ENCODE measurements around the gene TRPM3.

TRPM3 gene

DNA sequence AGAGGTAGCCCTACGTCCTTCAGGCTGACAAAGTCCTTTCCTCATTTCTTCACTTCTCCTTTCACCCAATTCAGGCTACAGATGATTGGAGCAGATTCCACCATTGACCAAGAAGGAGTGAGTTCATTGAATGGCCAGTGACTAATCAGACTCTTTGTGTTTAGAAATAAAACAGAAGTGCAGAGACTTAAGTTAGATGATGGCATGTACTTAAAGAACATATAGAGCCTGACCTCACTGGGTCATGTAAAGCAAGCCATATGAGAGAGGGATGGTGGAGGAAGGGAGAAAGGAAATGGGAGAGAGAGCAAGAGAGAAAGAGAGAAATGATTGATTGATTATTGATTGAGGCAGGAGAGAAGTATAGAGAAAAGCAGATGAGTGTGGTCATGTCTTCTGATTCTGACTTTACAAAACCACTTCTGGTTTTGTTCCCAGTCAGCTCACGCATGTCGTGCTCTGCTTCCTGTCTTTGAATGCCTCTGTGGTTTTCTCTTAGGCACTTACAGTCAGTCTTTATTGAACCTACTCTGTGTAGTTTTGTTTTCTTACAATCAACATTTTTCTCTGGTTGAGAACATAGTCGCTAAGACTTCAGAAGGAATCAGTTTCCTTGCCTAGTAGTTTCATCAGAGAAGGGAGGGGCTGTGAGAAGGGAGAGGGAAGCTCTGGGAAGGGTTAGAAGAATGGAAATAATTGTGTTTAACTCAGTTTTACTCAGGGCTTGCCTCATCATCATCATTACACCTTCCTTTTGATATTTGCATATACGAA lies 557.8 kb downstream of the TRPM3 start:
- Histone ChIP-seq H3K4me3 (no peak overlapping the region), H3K36me3 (no peaks in the 10 kb centered on the region), H3K4me2 (peak overlapping the region; percentile 66), H3K9me3 (no peaks in the 10 kb centered on the region), H3K27me3 (no peaks in the 10 kb centered on the region), H3K4me1 (peaks cover 29% of the 10 kb centered on the region), H3K27ac (no peak overlapping the region), H3K9ac (no peak overlapping the region), H4K20me1 (no peaks in the 10 kb centered on the region)
- no peak for TF ChIP-seq Cebpa-rat (IDR thresholded peaks at IDR 0.05)

DNA sequence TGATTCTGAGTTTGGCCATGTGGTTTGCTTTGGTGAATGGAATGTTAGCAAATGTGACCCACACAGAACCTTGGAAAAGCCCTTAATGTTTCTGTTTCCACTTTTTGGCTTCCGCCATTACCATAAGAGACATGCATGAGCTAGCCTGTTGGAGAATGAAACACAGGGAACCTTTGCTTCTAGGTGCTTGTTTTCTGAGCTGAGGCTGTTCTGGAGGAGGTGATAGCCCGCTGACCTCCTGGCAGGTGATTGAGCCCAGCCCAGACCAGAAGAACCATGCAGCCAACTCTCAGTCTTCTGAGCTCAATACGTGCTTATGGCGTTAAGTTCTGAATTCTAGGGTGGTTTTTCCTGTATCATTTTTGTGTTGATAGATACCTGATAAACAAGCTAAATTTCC lies 558.4 kb downstream of the TRPM3 start:
- no peaks in the 10 kb centered on the region for H3K36me3 ChIP-seq
- no peaks in the 10 kb centered on the region for H3K9me3 ChIP-seq
- peaks cover 29% of the 10 kb centered on the region for H3K4me1 ChIP-seq
- no peak overlapping the region for H3K9ac ChIP-seq
- no peaks in the 10 kb centered on the region for H4K20me1 ChIP-seq
- no peak for TF ChIP-seq Cebpa-rat (IDR thresholded peaks at IDR 0.05)
- no peaks in the 10 kb centered on the region for H3K27me3 ChIP-seq
- no peak overlapping the region for H3K27ac ChIP-seq
- H3K4me3 ChIP-seq, result no peak overlapping the region
- peak overlapping the region; percentile 66 for H3K4me2 ChIP-seq

DNA sequence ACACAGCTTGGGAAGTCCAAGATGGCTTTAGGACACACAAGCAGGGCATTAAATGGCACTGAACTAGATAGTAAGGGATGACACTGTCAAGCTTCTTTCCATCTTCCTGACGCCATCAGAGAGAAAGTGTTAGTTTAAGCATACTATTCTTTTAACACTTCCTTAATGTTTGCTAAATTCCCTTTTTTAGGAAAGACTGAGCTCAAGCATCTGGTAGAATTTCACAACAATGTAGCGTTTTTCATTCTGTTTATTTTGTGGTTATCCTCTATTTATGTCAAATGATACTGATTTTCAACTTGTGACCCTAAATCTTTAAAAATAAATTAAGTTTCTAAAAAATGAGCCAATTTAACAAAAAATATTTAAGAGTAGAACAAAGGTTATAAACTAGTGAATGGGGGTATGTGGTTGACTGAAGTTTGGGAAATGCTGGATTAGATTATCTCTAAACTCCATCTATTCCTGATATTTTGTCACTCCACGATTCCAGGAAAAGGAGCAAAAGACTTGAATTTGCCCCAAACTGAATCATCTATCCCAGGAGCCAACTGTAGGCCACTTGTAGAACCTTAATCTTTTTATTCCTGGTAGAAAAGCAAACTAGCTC lies 559.5 kb downstream of the TRPM3 start:
- Histone ChIP-seq H4K20me1 (no peaks in the 10 kb centered on the region), H3K4me1 (peaks cover 29% of the 10 kb centered on the region), H3K9ac (no peak overlapping the region), H3K9me3 (no peaks in the 10 kb centered on the region), H3K27ac (no peak overlapping the region), H3K4me3 (no peak overlapping the region), H3K4me2 (no peak overlapping the region), H3K36me3 (no peaks in the 10 kb centered on the region), H3K27me3 (no peaks in the 10 kb centered on the region)
- TF ChIP-seq Cebpa-rat (IDR thresholded peaks at IDR 0.05), result no peak

DNA sequence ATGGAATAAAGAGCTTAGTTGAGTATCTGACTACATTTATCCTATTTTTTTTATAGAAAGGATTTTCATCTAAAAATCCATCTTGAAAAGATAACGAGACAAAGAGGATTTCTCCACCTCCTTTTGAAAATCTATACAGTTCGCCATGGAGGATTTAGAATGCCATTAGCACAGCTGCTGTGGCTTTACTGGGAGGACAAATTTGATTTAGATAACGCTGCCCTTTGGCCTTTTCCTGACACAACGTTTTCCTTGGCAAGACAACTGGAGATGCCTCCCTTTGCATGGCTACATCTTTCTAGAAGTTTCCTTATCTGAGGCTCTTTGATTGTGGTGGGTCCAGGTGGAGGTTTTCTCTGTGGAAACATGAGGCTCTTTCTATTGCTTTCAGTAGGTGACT lies 560.3 kb downstream of the TRPM3 start:
- Histone ChIP-seq H3K27ac (no peak overlapping the region), H3K4me3 (no peak overlapping the region)
- no peak for TF ChIP-seq Cebpa-rat (IDR thresholded peaks at IDR 0.05)

DNA sequence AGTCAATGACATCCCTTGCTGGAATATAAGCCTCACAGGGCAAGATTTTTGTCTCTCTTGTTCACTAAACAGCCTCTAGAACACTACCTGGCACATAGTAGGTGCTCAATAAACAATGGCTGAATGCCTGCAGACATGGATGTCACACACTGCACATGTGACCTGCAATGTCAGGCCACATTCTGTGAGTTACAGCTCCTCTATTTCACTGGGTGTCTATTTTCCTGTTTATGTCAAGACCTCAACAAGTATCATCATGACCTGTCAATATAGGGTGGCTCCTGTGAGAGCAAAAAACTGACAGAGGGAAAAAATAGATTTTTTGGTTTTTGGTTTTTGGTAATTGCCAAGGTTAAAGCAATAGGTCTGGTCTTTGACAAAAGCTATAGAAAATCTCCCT lies 562.3 kb downstream of the TRPM3 start:
- no peaks in the 10 kb centered on the region for H3K9me3 ChIP-seq
- H4K20me1 ChIP-seq, result no peaks in the 10 kb centered on the region
- no peak for TF ChIP-seq Cebpa-rat (IDR thresholded peaks at IDR 0.05)
- H3K4me3 ChIP-seq, result no peak overlapping the region
- H3K4me1 ChIP-seq, result peaks cover 14% of the 10 kb centered on the region
- no peak overlapping the region for H3K9ac ChIP-seq
- H3K36me3 ChIP-seq, result no peaks in the 10 kb centered on the region
- no peak overlapping the region for H3K27ac ChIP-seq
- H3K4me2 ChIP-seq, result no peak overlapping the region
- no peaks in the 10 kb centered on the region for H3K27me3 ChIP-seq

More for the DNA sequence above, 560.3 kb downstream of the TRPM3 start:
- no peaks in the 10 kb centered on the region for H3K36me3 ChIP-seq
- peaks cover 28% of the 10 kb centered on the region for H3K4me1 ChIP-seq
- no peaks in the 10 kb centered on the region for H3K9me3 ChIP-seq
- H3K4me2 ChIP-seq, result no peak overlapping the region
- H4K20me1 ChIP-seq, result no peaks in the 10 kb centered on the region
- H3K27me3 ChIP-seq, result no peaks in the 10 kb centered on the region
- no peak overlapping the region for H3K9ac ChIP-seq

DNA sequence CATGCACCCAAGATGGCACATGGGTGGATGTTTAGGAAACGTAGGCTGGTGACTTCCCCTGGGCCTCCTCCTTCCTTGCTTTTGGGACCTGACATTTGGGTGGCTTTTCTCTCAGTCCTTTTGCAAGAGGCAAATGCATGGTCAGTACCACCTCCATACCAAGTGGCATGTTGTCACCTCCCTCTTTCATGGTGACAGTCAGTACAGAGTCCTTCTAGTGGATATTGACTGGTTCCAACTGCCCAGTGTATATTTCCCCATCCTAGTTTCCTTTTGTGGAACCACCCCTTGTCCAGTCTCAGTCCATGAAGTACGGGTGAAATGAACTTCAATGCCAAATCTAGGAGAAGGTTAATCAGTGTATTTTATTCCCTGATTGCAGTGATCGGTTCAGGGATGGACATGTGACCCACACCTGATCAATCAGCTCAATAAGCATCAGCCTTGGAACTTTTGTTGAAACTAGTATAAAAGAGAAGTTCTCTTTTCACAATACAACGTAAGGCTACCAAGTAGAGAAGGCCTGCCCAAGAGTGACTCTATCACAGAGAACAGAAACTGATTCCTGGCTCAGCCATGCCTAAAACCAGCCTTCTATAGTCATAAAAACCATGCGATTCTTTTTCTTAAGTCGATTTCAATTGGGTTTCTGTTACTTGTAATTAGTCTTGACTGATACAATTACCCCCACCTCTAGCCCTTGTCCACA lies 563.6 kb downstream of the TRPM3 start:
- no peaks in the 10 kb centered on the region for H4K20me1 ChIP-seq

DNA sequence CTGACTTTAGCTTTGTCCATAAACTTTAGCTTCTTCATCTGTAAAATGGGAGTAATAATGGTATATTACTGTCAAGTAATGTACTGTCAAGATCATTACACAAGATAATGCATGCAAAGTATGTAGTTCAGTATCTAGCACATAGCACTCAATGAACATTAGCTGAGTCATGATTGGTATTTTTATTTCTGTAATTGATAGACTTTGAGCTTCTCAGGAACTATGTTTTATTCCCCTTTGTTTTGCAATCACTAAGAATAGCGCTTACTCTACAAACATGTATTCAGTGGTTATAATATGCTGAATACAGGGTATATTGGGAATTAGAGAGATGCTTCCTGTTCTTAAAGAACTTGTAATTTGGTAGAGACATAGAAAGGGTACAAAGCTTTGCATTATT lies 564.6 kb downstream of the TRPM3 start:
- H3K36me3 ChIP-seq, result no peaks in the 10 kb centered on the region

More for the DNA sequence above, 563.6 kb downstream of the TRPM3 start:
- no peaks in the 10 kb centered on the region for H3K9me3 ChIP-seq
- no peaks in the 10 kb centered on the region for H3K27me3 ChIP-seq
- no peak overlapping the region for H3K4me2 ChIP-seq
- H3K4me1 ChIP-seq, result peaks cover 1% of the 10 kb centered on the region
- no peak overlapping the region for H3K4me3 ChIP-seq
- no peak overlapping the region for H3K27ac ChIP-seq
- H3K9ac ChIP-seq, result no peak overlapping the region
- H3K36me3 ChIP-seq, result no peaks in the 10 kb centered on the region
- no peak for TF ChIP-seq Cebpa-rat (IDR thresholded peaks at IDR 0.05)

DNA sequence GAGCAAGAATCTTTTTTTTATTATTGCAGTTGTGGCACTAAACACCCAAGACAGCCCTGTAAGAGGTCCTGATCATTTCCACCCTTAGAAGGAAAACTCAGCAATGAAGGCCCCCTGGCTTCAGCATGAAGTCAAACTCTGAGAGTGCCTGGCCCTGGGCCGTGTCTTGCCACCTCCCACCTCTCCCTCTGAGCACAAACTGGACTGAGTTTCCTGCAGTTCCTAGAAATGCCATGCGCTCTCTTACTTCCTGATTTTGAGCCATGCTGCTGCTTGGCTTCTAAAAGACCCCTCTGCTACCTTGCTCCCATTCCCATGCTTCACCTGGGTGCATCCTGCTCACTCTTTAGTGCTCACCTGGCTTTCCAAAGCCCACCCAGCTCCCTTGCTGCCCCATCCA lies 566.5 kb downstream of the TRPM3 start:
- Histone ChIP-seq H3K27ac (no peak overlapping the region), H4K20me1 (no peaks in the 10 kb centered on the region), H3K36me3 (no peaks in the 10 kb centered on the region), H3K4me1 (no peaks in the 10 kb centered on the region), H3K27me3 (no peaks in the 10 kb centered on the region), H3K4me3 (no peak overlapping the region), H3K4me2 (no peak overlapping the region), H3K9ac (no peak overlapping the region), H3K9me3 (no peaks in the 10 kb centered on the region)
- TF ChIP-seq Cebpa-rat (IDR thresholded peaks at IDR 0.05), result no peak

More for the DNA sequence above, 564.6 kb downstream of the TRPM3 start:
- H4K20me1 ChIP-seq, result no peaks in the 10 kb centered on the region
- H3K9ac ChIP-seq, result no peak overlapping the region
- no peak overlapping the region for H3K27ac ChIP-seq
- TF ChIP-seq Cebpa-rat (IDR thresholded peaks at IDR 0.05), result no peak
- H3K4me3 ChIP-seq, result no peak overlapping the region
- H3K9me3 ChIP-seq, result no peaks in the 10 kb centered on the region
- H3K4me1 ChIP-seq, result no peaks in the 10 kb centered on the region
- no peaks in the 10 kb centered on the region for H3K27me3 ChIP-seq
- no peak overlapping the region for H3K4me2 ChIP-seq

DNA sequence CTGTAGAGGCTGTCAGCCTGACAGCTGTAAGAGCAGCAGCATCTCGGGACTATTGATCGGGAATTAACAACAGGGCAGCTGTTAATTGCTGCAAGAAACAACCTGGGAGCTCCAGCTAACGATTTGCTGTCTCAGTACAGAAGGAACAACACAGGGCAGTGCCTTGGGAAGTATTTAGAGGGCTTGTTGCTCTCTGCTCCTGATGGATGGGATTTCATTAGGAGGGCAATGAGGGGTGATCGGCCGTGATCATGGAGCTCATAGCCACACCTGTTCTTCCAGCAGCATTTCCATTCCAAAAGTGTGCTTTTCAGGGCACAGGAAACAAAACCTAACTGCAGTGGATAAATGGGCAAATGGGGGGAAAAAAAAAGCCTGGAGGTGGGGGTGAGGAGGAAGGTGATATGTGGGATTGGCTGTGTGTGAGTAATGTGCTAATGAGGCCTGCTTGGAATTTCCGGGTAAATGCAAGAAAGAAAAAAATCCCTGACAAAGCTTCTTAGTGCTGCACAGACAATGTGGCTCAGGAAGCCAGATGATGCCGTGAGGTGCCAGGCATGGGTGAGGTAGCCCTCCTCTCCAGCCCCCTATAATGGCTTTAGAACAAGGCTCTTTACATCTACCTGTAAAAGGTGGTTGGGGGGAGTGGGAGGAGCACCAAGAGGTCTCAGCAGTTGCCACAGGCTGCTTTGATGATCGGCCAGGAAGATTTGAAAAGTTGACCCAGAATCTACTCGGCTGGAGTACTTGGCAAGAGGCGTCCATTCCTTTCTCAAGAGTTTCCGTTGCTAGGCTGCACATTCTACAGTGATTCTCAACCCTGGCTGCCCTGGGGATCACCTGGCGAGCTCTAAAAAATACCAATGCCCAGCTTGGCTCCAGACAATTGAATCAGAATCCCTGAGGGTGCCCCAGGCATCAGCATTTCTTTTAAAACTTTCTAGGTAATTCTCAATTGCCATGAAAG lies 567.4 kb downstream of the TRPM3 start:
- H3K9ac ChIP-seq, result no peak overlapping the region
- no peaks in the 10 kb centered on the region for H3K4me1 ChIP-seq
- H3K27ac ChIP-seq, result no peak overlapping the region
- H3K4me2 ChIP-seq, result no peak overlapping the region
- H3K9me3 ChIP-seq, result no peaks in the 10 kb centered on the region
- no peak for TF ChIP-seq Cebpa-rat (IDR thresholded peaks at IDR 0.05)
- H3K36me3 ChIP-seq, result no peaks in the 10 kb centered on the region
- H4K20me1 ChIP-seq, result no peaks in the 10 kb centered on the region
- no peak overlapping the region for H3K4me3 ChIP-seq
- no peaks in the 10 kb centered on the region for H3K27me3 ChIP-seq
